DMS53 treated with DMSO at 0.1 percent for 48 hours (cell line): ENCODE measurements around the gene FBF1.
"Not testable (repeated sequence)": the region's sequence is repeated elsewhere in the genome, so short reads cannot be mapped to it uniquely, and the experiment has no call there.

ENCODE experiments used
- DNase-seq: peaks from one replicate; lab custom pipeline; 2025; ENCODE audit not compliant: unreplicated experiment; lab: John Stamatoyannopoulos, UW

FBF1 gene

GRCh38 chr17:75876938-75877751 lies 63.7 kb downstream of the FBF1 start:
- DNase-seq, result peak; percentile 32

GRCh38 chr17:75876190-75876937 lies 64.5 kb downstream of the FBF1 start:
- peak; percentile 81 for DNase-seq

- no peak for DNase-seq
Measured at GRCh38 chr17:75875940-75876189, 65.0 kb downstream of the FBF1 start.

- DNase-seq, result no peak
Measured at GRCh38 chr17:75875182-75875939, 65.5 kb downstream of the FBF1 start.

GRCh38 chr17:75874323-75875181 lies 66.3 kb downstream of the FBF1 start:
- no peak for DNase-seq

GRCh38 chr17:75873587-75874322 lies 67.1 kb downstream of the FBF1 start:
- no peak for DNase-seq

- DNase-seq, result peak; percentile 67
Measured at GRCh38 chr17:75872434-75873351, 68.1 kb downstream of the FBF1 start.

GRCh38 chr17:75870228-75870627 lies 70.6 kb downstream of the FBF1 start:
- not testable (repeated sequence) for DNase-seq

GRCh38 chr17:75869282-75870141 lies 71.3 kb downstream of the FBF1 start:
- DNase-seq, result no peak

GRCh38 chr17:75868730-75869281 lies 72.0 kb downstream of the FBF1 start:
- DNase-seq, result not testable (repeated sequence)

GRCh38 chr17:75865404-75866188 lies 75.2 kb downstream of the FBF1 start:
- not testable (repeated sequence) for DNase-seq

GRCh38 chr17:75864887-75865286 lies 76.0 kb downstream of the FBF1 start:
- DNase-seq, result not testable (repeated sequence)

GRCh38 chr17:75864448-75864871 lies 76.4 kb downstream of the FBF1 start:
- no peak for DNase-seq

- DNase-seq, result no peak
Measured at GRCh38 chr17:75861927-75862317, 78.9 kb downstream of the FBF1 start.
